ENCODE data around the gene SYNDIG1.

GRCh38 chr20:24469894-24470745 lies 691 bp downstream of the SYNDIG1 start:
- no peak for TF ChIP-seq POLR2A (IDR thresholded peaks at IDR 0.05; ENCODE audit: low read length)
- no peak for TF ChIP-seq GATA1 (IDR thresholded peaks at IDR 0.05; ENCODE audit: low read depth, low read length)
